ENCODE results near the gene SLX4.

DNA sequence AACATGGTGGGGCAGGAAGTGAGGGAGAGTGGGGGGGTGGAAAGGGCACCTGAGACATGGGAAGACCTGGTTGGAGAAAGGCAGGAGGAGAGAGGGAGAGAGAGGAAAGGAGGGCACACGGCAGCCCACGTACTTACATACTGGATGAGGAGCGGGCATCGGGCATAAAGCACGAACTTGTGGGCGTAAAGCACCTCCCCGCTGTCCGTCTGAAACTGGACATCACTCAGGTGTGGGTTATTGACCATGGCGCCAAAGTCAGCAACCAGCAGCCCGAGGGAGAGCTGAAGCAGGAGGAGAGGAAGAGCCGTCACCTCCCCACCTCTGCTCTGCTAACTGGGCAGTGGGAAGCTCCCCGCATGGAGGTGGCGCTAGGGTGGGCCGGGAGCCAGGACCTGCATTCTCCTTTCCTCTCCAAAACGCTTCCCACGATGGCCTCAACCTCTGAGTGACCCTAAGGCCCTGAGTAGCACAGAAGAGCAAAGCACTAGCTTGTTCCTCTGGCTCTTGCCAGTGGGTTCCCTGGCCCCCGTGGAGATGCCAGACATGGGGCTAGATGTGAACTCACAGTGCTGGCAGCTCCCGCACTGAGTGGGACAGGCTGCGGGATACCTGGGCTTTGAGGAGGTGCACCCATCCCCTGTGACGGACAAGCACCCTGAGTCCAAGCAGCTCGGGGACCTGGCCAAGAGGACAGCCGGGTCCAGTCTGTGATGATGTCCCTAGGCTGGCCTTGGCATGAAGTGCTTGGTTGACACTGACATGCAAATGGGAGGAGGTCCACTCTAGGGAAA is 16.9 kb downstream of the SLX4 start:
- TF ChIP-seq POLR2AphosphoS5 (IDR thresholded peaks at IDR 0.05; ENCODE audit: borderline replicate concordance, low read depth, low read length) (no peak), EZH2 (IDR thresholded peaks at IDR 0.05) (no peak), FOXP2 (optimal IDR thresholded peaks at IDR 0.05; ENCODE audit: control extremely low read depth, extremely low read length, insufficient read depth) (no peak)
